ENCODE results near the gene C14orf180. TPM values are rescaled to one million over a fixed set of nuclear protein-coding genes. Genes with fewer than 3 reads are reported as not detected.

The C14orf180 gene
- total RNA-seq, 4 donors from 2014 or later: 0.13 to 1.5 (median 0.53) TPM

GRCh38 chr14:104559028-104559803, 20.3 kb upstream of the C14orf180 start:
- no peaks in the 10 kb centered on the region for H3K27me3 ChIP-seq
- no peak overlapping the region for H3K4me3 ChIP-seq (replicated peaks in 1 of 3)
- H3K36me3 ChIP-seq: no peaks in the 10 kb centered on the region
- DNase-seq: no peak
- intact Hi-C loops (cut with DNase I): no loop called here
- 83 to 86% methylated on average over 14 to 15 of the region's 15 CpGs for WGBS, 2 donors
- TF ChIP-seq POLR2A (IDR thresholded peaks at IDR 0.05) (no peak), CTCF (IDR thresholded peaks at IDR 0.05) (no peak)
- no peaks in the 10 kb centered on the region for H3K9me3 ChIP-seq
- H3K4me1 ChIP-seq: peaks cover 7 to 48% of the 10 kb centered on the region in 2 donors
- no peak overlapping the region for H3K27ac ChIP-seq

GRCh38 chr14:104559804-104560585, 19.6 kb upstream of the C14orf180 start:
- Histone ChIP-seq H3K36me3 (no peaks in the 10 kb centered on the region), H3K4me1 (peaks cover 7 to 50% of the 10 kb centered on the region in 2 donors), H3K9me3 (no peaks in the 10 kb centered on the region), H3K27ac (no peak overlapping the region), H3K27me3 (no peaks in the 10 kb centered on the region), H3K4me3 (replicated peaks in 1 of 3) (no peak overlapping the region)
- WGBS, 2 donors: 62 to 68% methylated on average over 20 to 21 of the region's 21 CpGs
- intact Hi-C loops (cut with DNase I): loop anchor here (5.0 kb wide), 1 partner anchor 478 kb away; no protein-coding TSS in a partner anchor
- DNase-seq: peak; percentile 32 to 50
- no peak for TF ChIP-seq POLR2A (IDR thresholded peaks at IDR 0.05)
- no peak for TF ChIP-seq CTCF (IDR thresholded peaks at IDR 0.05)

DNA sequence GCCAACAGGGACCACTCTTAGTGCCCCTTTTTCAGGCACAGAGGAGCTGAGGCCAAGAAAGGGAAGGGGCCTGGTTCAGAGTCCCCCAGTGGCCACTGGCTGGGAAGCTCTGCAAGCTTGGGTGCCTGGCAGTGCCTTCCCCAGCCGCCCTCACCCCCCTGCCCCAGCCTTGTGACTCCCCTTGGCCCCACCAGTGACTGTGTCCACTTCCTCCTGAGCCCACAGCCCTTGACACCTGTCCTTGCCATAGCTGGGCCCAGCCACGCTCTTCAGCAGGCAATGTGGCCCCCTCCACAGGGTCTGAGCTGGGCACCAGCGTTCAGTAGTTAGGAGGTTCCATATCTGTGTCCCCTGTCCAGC, 19.0 kb upstream of the C14orf180 start:
- intact Hi-C loops (cut with DNase I): loop anchor here (5.0 kb wide), 1 partner anchor 478 kb away; no protein-coding TSS in a partner anchor
- no peak overlapping the region for H3K4me3 ChIP-seq (replicated peaks in 1 of 3)
- H3K9me3 ChIP-seq: no peaks in the 10 kb centered on the region
- no peaks in the 10 kb centered on the region for H3K27me3 ChIP-seq
- DNase-seq: no peak
- 86 to 94% methylated on average over 2 to 3 of the region's 3 CpGs for WGBS, 2 donors
- no peaks in the 10 kb centered on the region for H3K36me3 ChIP-seq
- peaks cover 7 to 50% of the 10 kb centered on the region in 2 donors for H3K4me1 ChIP-seq
- H3K27ac ChIP-seq: no peak overlapping the region
- TF ChIP-seq POLR2A (IDR thresholded peaks at IDR 0.05) (no peak), CTCF (IDR thresholded peaks at IDR 0.05) (no peak)

GRCh38 chr14:104561124-104561557, 18.4 kb upstream of the C14orf180 start:
- no peaks in the 10 kb centered on the region for H3K36me3 ChIP-seq
- H3K4me3 ChIP-seq (replicated peaks in 1 of 3): no peak overlapping the region
- H3K27me3 ChIP-seq: no peaks in the 10 kb centered on the region
- 26 to 37% methylated on average over 8 to 10 of the region's 17 CpGs for WGBS, 2 donors
- no peak overlapping the region for H3K27ac ChIP-seq
- H3K9me3 ChIP-seq: no peaks in the 10 kb centered on the region
- H3K4me1 ChIP-seq: peaks cover 7 to 50% of the 10 kb centered on the region in 2 donors
- no peak for TF ChIP-seq CTCF (IDR thresholded peaks at IDR 0.05)
- TF ChIP-seq POLR2A (IDR thresholded peaks at IDR 0.05): no peak
- intact Hi-C loops (cut with DNase I): loop anchor here (5.0 kb wide), 1 partner anchor 479 kb away; no protein-coding TSS in a partner anchor
- peak; percentile 81 to 82 for DNase-seq
